SU-DHL-6 (cell line): ENCODE results near the gene ZNF555.
"Not testable (repeated sequence)": the region's sequence is repeated elsewhere in the genome, so short reads cannot be mapped to it uniquely, and the experiment has no call there.

ENCODE experiments used
- H2AFZ ChIP-seq: fragments of 200-600 bp; sonication (generic); 2 replicates; pipeline ENCODE4 v1.6.1; 2014; ENCODE audit warnings: low read depth, mild to moderate bottlenecking, moderate library complexity, mixed read lengths, antibody characterized with exemption, low read length; ENCODE audit not compliant: severe bottlenecking
- H3F3A ChIP-seq: fragments of 200-600 bp; shearing (Covaris generic); 2 replicates; pipeline ENCODE4 v1.6.0; 2016; ENCODE audit warnings: antibody characterized with exemption, mild to moderate bottlenecking; ENCODE audit not compliant: insufficient read depth
- H3K27ac ChIP-seq: fragments of 200-600 bp; sonication (generic); 2 replicates; pipeline ENCODE4 v1.5.1; 2016; ENCODE audit warnings: low read depth, mild to moderate bottlenecking, low read length, moderate library complexity, mixed read lengths
- H3K27me3 ChIP-seq: fragments of 200-600 bp; sonication (generic), shearing (Covaris generic); 2 replicates; pipeline ENCODE4 v1.6.0; 2014; ENCODE audit warnings: mild to moderate bottlenecking, low read length
- H3K36me3 ChIP-seq: fragments of 200-600 bp; sonication (generic); 2 replicates; pipeline ENCODE4 v1.6.1; 2014; ENCODE audit warnings: mild to moderate bottlenecking, low read length, mixed read lengths
- H3K4me2 ChIP-seq: fragments of 300-600, 200-600 bp; shearing (Covaris generic), sonication (generic); 2 replicates; pipeline ENCODE4 v1.6.0; 2014; ENCODE audit warnings: low read length, low read depth, mild to moderate bottlenecking; ENCODE audit not compliant: poor library complexity, severe bottlenecking
- H3K4me3 ChIP-seq: fragments of 200-600 bp; sonication (generic); 2 replicates; pipeline ENCODE4 v1.5.1; 2014; ENCODE audit warnings: antibody characterized with exemption, low read length, mild to moderate bottlenecking, mixed read lengths; ENCODE audit not compliant: insufficient read depth, poor library complexity, severe bottlenecking
- H3K79me2 ChIP-seq: fragments of 200-600 bp; sonication (generic); 2 replicates; pipeline ENCODE4 v1.6.1; 2014; ENCODE audit warnings: mild to moderate bottlenecking, low read length, moderate library complexity; ENCODE audit not compliant: insufficient read depth
- H3K9ac ChIP-seq: fragments of 200-600 bp; sonication (generic); 2 replicates; pipeline ENCODE4 v1.7.0; 2014; ENCODE audit warnings: mild to moderate bottlenecking, low read length
- H3K9me2 ChIP-seq: fragments of 200-600 bp; sonication (generic); replicated peaks from 2 replicates; pipeline ENCODE4 v1.6.1; 2014; ENCODE audit warnings: low read length; ENCODE audit not compliant: insufficient read depth
- H3K9me3 ChIP-seq: fragments of 200-600 bp; sonication (generic); 2 replicates; pipeline ENCODE4 v1.6.1; 2014; ENCODE audit warnings: low read length, mixed read lengths; ENCODE audit not compliant: insufficient read depth
- H4K20me1 ChIP-seq: fragments of 200-600 bp; sonication (generic); 2 replicates; pipeline ENCODE4 v1.6.1; 2014; ENCODE audit warnings: low read depth, mild to moderate bottlenecking, antibody characterized with exemption, low read length, moderate library complexity, mixed read lengths
- EZH2phosphoT487 ChIP-seq: fragments of 200-600 bp; sonication (generic), shearing (Covaris generic); conservative IDR thresholded peaks from 2 replicates; pipeline ENCODE4 v1.6.1; 2018; ENCODE audit warnings: mild to moderate bottlenecking, antibody characterized with exemption, low read length, moderate library complexity, mixed read lengths
- TF ChIP-seq, protein P1 (sequence below): fragments of 200-600 bp; sonication (generic); IDR thresholded peaks from one replicate; pipeline ENCODE4 v1.5.1; 2017; ENCODE audit warnings: antibody characterized with exemption, mild to moderate bottlenecking, low read length, moderate library complexity; ENCODE audit not compliant: insufficient read depth, poor library complexity, severe bottlenecking

The ZNF555 gene

DNA sequence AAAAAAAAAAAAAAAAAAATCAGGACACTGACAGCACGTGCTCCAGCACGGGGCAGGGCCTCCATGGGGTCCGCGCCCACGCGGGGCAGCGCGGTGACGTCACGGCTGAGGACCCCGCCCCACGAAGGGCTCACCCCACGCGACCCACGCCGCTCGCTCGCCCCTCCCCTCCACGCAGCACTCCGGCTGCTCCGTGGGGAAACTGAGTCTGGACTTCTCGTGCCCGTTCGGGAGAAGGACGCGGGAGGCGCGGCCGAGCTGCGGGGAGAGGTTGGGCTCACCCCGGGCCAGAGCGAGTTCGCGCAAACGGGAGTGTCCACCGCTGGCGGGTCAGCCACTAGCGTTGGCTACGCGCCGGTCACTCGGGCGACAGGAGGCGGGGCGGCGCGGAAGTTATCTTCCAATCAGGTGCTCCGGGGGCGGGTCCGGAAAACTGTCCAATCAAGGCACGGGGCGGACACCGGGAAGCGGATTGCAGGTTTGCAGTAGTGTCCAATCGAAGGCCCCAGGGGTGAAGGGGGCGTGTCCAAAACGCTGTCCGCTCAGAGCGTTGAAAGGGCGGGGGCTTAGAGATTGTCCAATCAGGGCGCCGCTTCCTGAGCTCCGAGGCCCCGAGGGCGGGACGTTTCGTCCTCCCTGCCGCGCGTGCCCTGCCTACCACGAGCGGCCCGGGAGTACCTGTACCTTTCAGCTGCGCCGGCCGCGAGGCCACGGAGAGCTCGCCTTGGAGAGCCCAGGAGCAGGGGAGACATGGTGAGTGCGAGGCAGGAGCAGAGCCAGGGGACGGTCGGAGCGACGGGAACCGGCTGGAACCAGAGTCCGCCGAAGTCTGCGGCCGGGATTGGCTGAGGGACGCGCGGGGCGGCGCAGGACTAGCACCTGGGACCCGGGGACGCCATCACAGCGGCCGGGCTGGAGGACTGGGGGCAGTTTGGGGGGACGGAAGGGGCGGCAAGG lies 59.3 kb downstream of the ZNF555 start, which contains the start of gene ZNF57:
TSS of gene ZNF57 (plus strand) at position 633 of the 957 bp plus-strand sequence. CDS start at position 751, 118 bp downstream.
- TF ChIP-seq EZH2phosphoT487 = no peak
- TF ChIP-seq, protein P1, sequence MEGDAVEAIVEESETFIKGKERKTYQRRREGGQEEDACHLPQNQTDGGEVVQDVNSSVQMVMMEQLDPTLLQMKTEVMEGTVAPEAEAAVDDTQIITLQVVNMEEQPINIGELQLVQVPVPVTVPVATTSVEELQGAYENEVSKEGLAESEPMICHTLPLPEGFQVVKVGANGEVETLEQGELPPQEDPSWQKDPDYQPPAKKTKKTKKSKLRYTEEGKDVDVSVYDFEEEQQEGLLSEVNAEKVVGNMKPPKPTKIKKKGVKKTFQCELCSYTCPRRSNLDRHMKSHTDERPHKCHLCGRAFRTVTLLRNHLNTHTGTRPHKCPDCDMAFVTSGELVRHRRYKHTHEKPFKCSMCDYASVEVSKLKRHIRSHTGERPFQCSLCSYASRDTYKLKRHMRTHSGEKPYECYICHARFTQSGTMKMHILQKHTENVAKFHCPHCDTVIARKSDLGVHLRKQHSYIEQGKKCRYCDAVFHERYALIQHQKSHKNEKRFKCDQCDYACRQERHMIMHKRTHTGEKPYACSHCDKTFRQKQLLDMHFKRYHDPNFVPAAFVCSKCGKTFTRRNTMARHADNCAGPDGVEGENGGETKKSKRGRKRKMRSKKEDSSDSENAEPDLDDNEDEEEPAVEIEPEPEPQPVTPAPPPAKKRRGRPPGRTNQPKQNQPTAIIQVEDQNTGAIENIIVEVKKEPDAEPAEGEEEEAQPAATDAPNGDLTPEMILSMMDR = no peak
- no peaks in the 10 kb centered on the region for H3K79me2 ChIP-seq
- no peak within 1 kb of the TSS for H3K9ac ChIP-seq
- no peaks in the 10 kb centered on the region for H3K36me3 ChIP-seq
- H3K27me3 ChIP-seq = no peaks in the 10 kb centered on the region
- no peak within 1 kb of the TSS for H3K27ac ChIP-seq
- no peak within 1 kb of the TSS for H2AFZ ChIP-seq
- no peaks in the 10 kb centered on the region for H3K9me2 ChIP-seq
- H4K20me1 ChIP-seq = no peaks in the 10 kb centered on the region
- no peak within 1 kb of the TSS for H3K4me2 ChIP-seq
- no peak within 1 kb of the TSS for H3K4me3 ChIP-seq
- no peaks in the 10 kb centered on the region for H3F3A ChIP-seq
- peaks cover 7% of the 10 kb centered on the region; the same call in 1 of the 2 replicates for H3K9me3 ChIP-seq

GRCh38 chr19:2902590-2903218 lies 61.4 kb downstream of the ZNF555 start:
- Histone ChIP-seq H3K4me2 (no peak overlapping the region), H4K20me1 (no peaks in the 10 kb centered on the region), H3K9me2 (no peaks in the 10 kb centered on the region), H3K9me3 (no peaks in the 10 kb centered on the region), H3K27ac (no peak overlapping the region), H3K36me3 (no peaks in the 10 kb centered on the region), H3K27me3 (no peaks in the 10 kb centered on the region), H3F3A (no peaks in the 10 kb centered on the region), H2AFZ (no peak overlapping the region), H3K9ac (no peak overlapping the region), H3K79me2 (no peaks in the 10 kb centered on the region), H3K4me3 (no peak overlapping the region)
- TF ChIP-seq EZH2phosphoT487 = no peak
- TF ChIP-seq, protein P1 = no peak

DNA sequence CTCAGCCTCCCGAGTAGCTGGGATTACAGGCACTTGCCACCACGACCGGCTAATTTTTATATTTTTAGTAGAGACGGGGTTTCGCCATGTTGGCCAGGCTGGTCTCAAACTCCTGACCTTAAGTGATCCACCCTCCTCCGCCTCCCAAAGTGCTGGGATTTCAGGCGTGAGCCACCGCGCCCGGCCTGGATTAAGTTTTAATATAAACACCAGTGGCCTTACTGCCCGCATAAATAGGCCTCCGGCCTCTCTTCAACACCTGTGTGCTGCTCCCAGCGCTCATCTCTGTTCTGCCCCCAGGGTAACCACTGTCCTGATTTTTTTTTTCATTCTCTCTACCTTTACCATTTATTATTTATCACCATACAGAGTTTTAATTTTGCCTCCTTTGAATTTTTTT lies 62.1 kb downstream of the ZNF555 start:
- not testable (repeated sequence) for H4K20me1 ChIP-seq, H3K79me2 ChIP-seq, H2AFZ ChIP-seq, H3K9me2 ChIP-seq, H3K9me3 ChIP-seq, H3F3A ChIP-seq, H3K36me3 ChIP-seq, H3K9ac ChIP-seq, H3K27me3 ChIP-seq, H3K27ac ChIP-seq, H3K4me3 ChIP-seq, H3K4me2 ChIP-seq
